ENCODE data around the gene PAPPA. TPM values are rescaled to one million over a fixed set of nuclear protein-coding genes. Genes with fewer than 3 reads are reported as not detected.

Gene PAPPA
- total RNA-seq, 1 experiment from 2014 or later: 0.17 TPM

DNA sequence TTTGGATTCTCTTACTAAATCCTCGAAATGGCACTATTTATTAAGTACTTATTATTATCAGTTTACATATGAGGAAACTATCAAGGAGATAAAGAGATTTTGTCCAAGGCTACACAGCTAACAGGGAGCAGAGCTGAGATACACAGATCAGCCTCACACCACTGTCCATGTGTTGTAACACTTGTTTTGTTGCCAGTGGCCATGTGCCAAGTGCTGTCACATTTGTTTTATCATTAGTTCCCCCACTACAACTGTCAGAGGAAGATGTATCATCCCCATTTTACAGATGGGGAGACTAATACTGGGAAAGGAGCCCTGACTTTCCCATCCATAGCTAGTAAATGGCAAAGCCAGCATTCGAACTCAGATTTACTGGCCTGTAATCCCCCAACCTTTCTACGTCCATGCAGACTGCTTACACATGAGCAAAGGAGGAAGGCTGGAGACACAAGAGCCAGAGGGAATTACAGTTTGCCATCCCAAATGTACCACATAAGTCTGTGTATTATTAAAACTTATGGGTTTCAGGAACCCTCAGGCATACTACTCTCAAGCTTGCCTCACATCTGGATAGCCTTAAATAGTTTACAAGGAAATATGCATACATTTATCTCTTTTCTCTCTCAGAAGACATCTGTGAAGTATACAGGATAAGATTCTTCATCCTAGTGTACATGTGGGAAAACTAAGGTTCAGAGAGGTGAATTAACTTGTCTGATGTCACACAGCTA lies 25.1 kb downstream of the PAPPA start:
- Mint-ChIP-seq H3K36me3 (ENCODE audit: insufficient read depth in 1 of 3, low read depth in 3 of 3) (no peaks in the 10 kb centered on the region), H3K4me1 (peaks cover under 1 to 5% of the 10 kb centered on the region in 2 experiments; a peak in 1 of 4 replicates), H3K9me3 (no peaks in the 10 kb centered on the region), H3K27ac (no peak overlapping the region), H3K4me3 (no peak overlapping the region), H3K27me3 (ENCODE audit: low read depth) (peaks cover 29% of the 10 kb centered on the region)
- Histone ChIP-seq H3K79me2 (ENCODE audit: insufficient read depth, low read length) (no peaks in the 10 kb centered on the region), H3K56ac (ENCODE audit: insufficient read length, low read depth, low read length) (no peak overlapping the region), H2BK20ac (ENCODE audit: low read depth, low read length, poor library complexity, severe bottlenecking) (no peak overlapping the region), H3K27me3 (ENCODE audit: insufficient read depth, low read length) (peaks cover 2% of the 10 kb centered on the region; the same call in 1 of the 2 replicates), H3K14ac (ENCODE audit: insufficient read depth, low read length) (no peak overlapping the region), H3K4ac (ENCODE audit: low read depth, low read length) (no peak overlapping the region), H2AK5ac (ENCODE audit: insufficient read length, low read length) (no peak overlapping the region), H3K23ac (ENCODE audit: insufficient read length, low read depth, low read length) (no peak overlapping the region), H4K8ac (replicated peaks; ENCODE audit: insufficient read length, low read depth, low read length) (no peak overlapping the region), H2BK15ac (ENCODE audit: low read depth, low read length) (no peak overlapping the region), H4K91ac (ENCODE audit: insufficient read length, low read depth, low read length) (no peak overlapping the region), H3K4me1 (ENCODE audit: insufficient read depth, low read length) (no peaks in the 10 kb centered on the region), H2BK120ac (ENCODE audit: low read depth, low read length, poor library complexity, severe bottlenecking) (no peak overlapping the region), H4K5ac (ENCODE audit: insufficient read length, low read depth, low read length) (no peak overlapping the region), H3K23me2 (ENCODE audit: insufficient read length, low read depth, low read length, poor library complexity, severe bottlenecking) (no peaks in the 10 kb centered on the region), H3K4me2 (ENCODE audit: insufficient read depth, insufficient read length, low read length) (no peak overlapping the region), H2BK12ac (ENCODE audit: insufficient read length, low read depth, low read length) (no peak overlapping the region), H3K18ac (ENCODE audit: insufficient read length, low read depth, low read length) (no peak overlapping the region), H3K9ac (ENCODE audit: extremely low read depth, insufficient read length, low read length) (no peak overlapping the region), H3K27ac (ENCODE audit: insufficient read length, low read depth, low read length) (no peak overlapping the region), H2AFZ (ENCODE audit: low read length) (no peak overlapping the region), H4K20me1 (ENCODE audit: control insufficient read depth, insufficient read depth, insufficient read length) (no peaks in the 10 kb centered on the region), H3K9me3 (ENCODE audit: control insufficient read depth, low read depth, low read length) (no peaks in the 10 kb centered on the region), H3T11ph (ENCODE audit: low read length) (no peak overlapping the region), H3K79me1 (ENCODE audit: insufficient read depth, low read depth, low read length, poor library complexity, severe bottlenecking) (no peaks in the 10 kb centered on the region), H2BK5ac (ENCODE audit: insufficient read length, low read length) (no peak overlapping the region)
- DNase-seq: no peak
- WGBS (ENCODE audit: extremely low coverage, insufficient read length, low lambda C conversion rate): no CpG with 5 or more reads among the region's 3 CpGs
- no peak for TF ChIP-seq CTCF (conservative IDR thresholded peaks at IDR 0.05)

Measured in H9 (cell line).